MG63 (cell line): ENCODE measurements around the gene ZBTB25. TPM values are rescaled to one million over a fixed set of nuclear protein-coding genes. Genes with fewer than 3 reads are reported as not detected.

Experiments
- DNase-seq: peaks from one replicate; pipeline ENCODE4 v3.0.0-alpha.2; 2020
- H3K27me3 ChIP-seq: fragments of 250-450 bp; sonication (Bioruptor Pico); 2 replicates; pipeline ENCODE4 v1.5.1; 2020; ENCODE audit warnings: mild to moderate bottlenecking, moderate library complexity
- H3K36me3 ChIP-seq: fragments of 250-450 bp; sonication (Bioruptor Pico); 2 replicates; pipeline ENCODE4 v1.5.1; 2020; ENCODE audit warnings: mild to moderate bottlenecking, moderate library complexity
- H3K4me3 ChIP-seq: fragments of 250-450 bp; sonication (Bioruptor Pico); 2 replicates; pipeline ENCODE4 v1.5.1; 2020; ENCODE audit warnings: mild to moderate bottlenecking, moderate library complexity
- H3K9me3 ChIP-seq: fragments of 250-450 bp; sonication (Bioruptor Pico); 2 replicates; pipeline ENCODE4 v1.5.1; 2020; ENCODE audit warnings: mild to moderate bottlenecking, moderate library complexity
- total RNA-seq: library from RNA; depleted of rRNA; stranded (reverse); fragments of >200 nt; shearing (Covaris generic); gene quantifications from 2 replicates; pipeline ENCODE4 v1.2.3, GENCODE V29; 2014; ENCODE audit warnings: low replicate concordance; rRNA removed

Gene ZBTB25
- total RNA-seq, 1 experiment from 2014 or later = 1.6 TPM

- DNase-seq = peak; percentile 25
- Histone ChIP-seq H3K4me3 (no peak overlapping the region), H3K36me3 (peaks cover 18% of the 10 kb centered on the region), H3K9me3 (no peaks in the 10 kb centered on the region), H3K27me3 (no peaks in the 10 kb centered on the region)
Measured at GRCh38 chr14:64400829-64401459, 102.7 kb downstream of the ZBTB25 start.

Other genes with a start within 250 kb of the ZBTB25 start
- not detected in 2 replicates for gene ESR2, start 209.5 kb downstream of the ZBTB25 start, total RNA-seq
- gene MTHFD1, start 115.5 kb downstream of the ZBTB25 start, total RNA-seq = 23.1 and 38.2 TPM in 2 replicates
- gene AKAP5, start 38.3 kb downstream of the ZBTB25 start, total RNA-seq = 0.10 TPM in 1 of 2 replicates, not detected in the other
- 16.8 and 28.1 TPM in 2 replicates for gene ZBTB1, start 932 bp upstream of the ZBTB25 start, total RNA-seq
- 5.2 and 7.1 TPM in 2 replicates for gene HSPA2, start 36.9 kb upstream of the ZBTB25 start, total RNA-seq
- gene PPP1R36, start 46.1 kb upstream of the ZBTB25 start, total RNA-seq = not detected in 2 replicates
- gene PLEKHG3, start 200.6 kb upstream of the ZBTB25 start, total RNA-seq = 20.2 and 24.1 TPM in 2 replicates